HEK293 (cell line): ENCODE data around the gene NPPB.

Experiments
- GFI1B ChIP-seq: fragments of 450-650 bp; formaldehyde crosslinking; IDR thresholded peaks from 2 replicates; pipeline ENCODE4 v1.5.1; 2016; ENCODE audit warnings: missing biosample characterization, missing genetic modification characterization
- GLIS2 ChIP-seq: fragments of 450-650 bp; formaldehyde crosslinking; IDR thresholded peaks from 2 replicates; pipeline ENCODE4 v1.5.1; 2016; ENCODE audit warnings: missing biosample characterization, missing genetic modification characterization
- KLF8 ChIP-seq: fragments of 450-650 bp; formaldehyde crosslinking; IDR thresholded peaks from 2 replicates; pipeline ENCODE4 v1.5.1; 2016; ENCODE audit warnings: missing biosample characterization, missing genetic modification characterization
- SALL2 ChIP-seq: fragments of 450-650 bp; formaldehyde crosslinking; IDR thresholded peaks from 2 replicates; pipeline ENCODE4 v1.5.0; 2017; ENCODE audit warnings: missing biosample characterization, mild to moderate bottlenecking, missing genetic modification characterization, borderline replicate concordance
- SP2 ChIP-seq: fragments of 450-650 bp; formaldehyde crosslinking; IDR thresholded peaks from 2 replicates; pipeline ENCODE4 v1.5.1; 2016; ENCODE audit warnings: missing biosample characterization, missing genetic modification characterization
- YY2 ChIP-seq: fragments of 450-650 bp; formaldehyde crosslinking; IDR thresholded peaks from 2 replicates; pipeline ENCODE4 v1.5.1; 2016; ENCODE audit warnings: missing biosample characterization, missing genetic modification characterization
- ZBTB21 ChIP-seq: fragments of 450-650 bp; formaldehyde crosslinking; IDR thresholded peaks from 2 replicates; pipeline ENCODE4 v1.5.1; 2017; ENCODE audit warnings: missing biosample characterization, missing genetic modification characterization
- ZBTB8A ChIP-seq: fragments of 450-650 bp; formaldehyde crosslinking; IDR thresholded peaks from 2 replicates; pipeline ENCODE4 v1.5.1; 2016; ENCODE audit warnings: missing biosample characterization, missing genetic modification characterization
- ZFP41 ChIP-seq: fragments of 450-650 bp; formaldehyde crosslinking; IDR thresholded peaks from 2 replicates; pipeline ENCODE4 v1.5.1; 2016; ENCODE audit warnings: missing biosample characterization, missing genetic modification characterization, borderline replicate concordance
- ZNF114 ChIP-seq: fragments of 450-650 bp; formaldehyde crosslinking; IDR thresholded peaks from 2 replicates; pipeline ENCODE4 v1.5.0; 2017; ENCODE audit warnings: missing biosample characterization, missing genetic modification characterization
- ZNF350 ChIP-seq: fragments of 450-650 bp; formaldehyde crosslinking; IDR thresholded peaks from 2 replicates; pipeline ENCODE4 v1.5.0; 2017; ENCODE audit warnings: missing biosample characterization, mild to moderate bottlenecking, missing genetic modification characterization
- ZNF394 ChIP-seq: fragments of 450-650 bp; formaldehyde crosslinking; IDR thresholded peaks from 2 replicates; pipeline ENCODE4 v1.5.1; 2016; ENCODE audit warnings: missing biosample characterization, missing genetic modification characterization, mild to moderate bottlenecking, moderate library complexity, borderline replicate concordance
- ZNF501 ChIP-seq: fragments of 450-650 bp; formaldehyde crosslinking; IDR thresholded peaks from 2 replicates; pipeline ENCODE4 v1.5.1; 2016; ENCODE audit warnings: missing biosample characterization, missing genetic modification characterization
- ZNF529 ChIP-seq: fragments of 450-650 bp; formaldehyde crosslinking; IDR thresholded peaks from 2 replicates; pipeline ENCODE4 v1.5.1; 2017; ENCODE audit warnings: missing genetic modification characterization, missing biosample characterization; ENCODE audit not compliant: insufficient replicate concordance
- ZNF555 ChIP-seq: fragments of 450-650 bp; formaldehyde crosslinking; conservative IDR thresholded peaks from 2 replicates; pipeline ENCODE4 v1.5.1; 2017; ENCODE audit warnings: missing biosample characterization, mild to moderate bottlenecking, missing genetic modification characterization, inconsistent platforms
- ZNF558 ChIP-seq: fragments of 450-650 bp; formaldehyde crosslinking; IDR thresholded peaks from 2 replicates; pipeline ENCODE4 v1.5.1; 2016; ENCODE audit warnings: missing biosample characterization, missing genetic modification characterization
- ZNF561 ChIP-seq: fragments of 450-650 bp; IDR thresholded peaks from 2 replicates; pipeline ENCODE4 v1.5.1; 2018; ENCODE audit warnings: missing biosample characterization, missing genetic modification characterization, borderline replicate concordance
- ZNF600 ChIP-seq: fragments of 450-650 bp; formaldehyde crosslinking; IDR thresholded peaks from 2 replicates; pipeline ENCODE4 v1.5.1; 2016; ENCODE audit warnings: missing biosample characterization, missing genetic modification characterization
- ZSCAN16 ChIP-seq: fragments of 450-650 bp; formaldehyde crosslinking; IDR thresholded peaks from 2 replicates; pipeline ENCODE4 v1.5.1; 2016; ENCODE audit warnings: missing biosample characterization, missing genetic modification characterization
- TF ChIP-seq, protein P1 (sequence below): fragments of 450-650 bp; formaldehyde crosslinking; conservative IDR thresholded peaks from 2 replicates; pipeline ENCODE4 v1.5.1; 2016; ENCODE audit warnings: low read depth, missing biosample characterization, missing genetic modification characterization
- TF ChIP-seq, protein P2 (sequence below): fragments of 450-650 bp; formaldehyde crosslinking; IDR thresholded peaks from 2 replicates; pipeline ENCODE4 v1.5.1; 2016; ENCODE audit warnings: missing biosample characterization, missing genetic modification characterization
- TF ChIP-seq, protein P3 (sequence below): fragments of 450-650 bp; formaldehyde crosslinking; IDR thresholded peaks from 2 replicates; pipeline ENCODE4; 2016; ENCODE audit warnings: missing biosample characterization, missing genetic modification characterization
- TF ChIP-seq, protein P4 (sequence below): fragments of 450-650 bp; IDR thresholded peaks from 2 replicates; pipeline ENCODE4 v1.5.1; 2018; ENCODE audit warnings: missing biosample characterization, mild to moderate bottlenecking, missing genetic modification characterization
- TF ChIP-seq, protein P5 (sequence below): fragments of 450-650 bp; formaldehyde crosslinking; IDR thresholded peaks from 2 replicates; pipeline ENCODE4 v1.5.1; 2016; ENCODE audit warnings: missing biosample characterization, missing genetic modification characterization
- TF ChIP-seq, protein P6 (sequence below): fragments of 450-650 bp; formaldehyde crosslinking; IDR thresholded peaks from 2 replicates; pipeline ENCODE4 v1.5.1; 2016; ENCODE audit warnings: missing biosample characterization, missing genetic modification characterization

Gene NPPB

DNA sequence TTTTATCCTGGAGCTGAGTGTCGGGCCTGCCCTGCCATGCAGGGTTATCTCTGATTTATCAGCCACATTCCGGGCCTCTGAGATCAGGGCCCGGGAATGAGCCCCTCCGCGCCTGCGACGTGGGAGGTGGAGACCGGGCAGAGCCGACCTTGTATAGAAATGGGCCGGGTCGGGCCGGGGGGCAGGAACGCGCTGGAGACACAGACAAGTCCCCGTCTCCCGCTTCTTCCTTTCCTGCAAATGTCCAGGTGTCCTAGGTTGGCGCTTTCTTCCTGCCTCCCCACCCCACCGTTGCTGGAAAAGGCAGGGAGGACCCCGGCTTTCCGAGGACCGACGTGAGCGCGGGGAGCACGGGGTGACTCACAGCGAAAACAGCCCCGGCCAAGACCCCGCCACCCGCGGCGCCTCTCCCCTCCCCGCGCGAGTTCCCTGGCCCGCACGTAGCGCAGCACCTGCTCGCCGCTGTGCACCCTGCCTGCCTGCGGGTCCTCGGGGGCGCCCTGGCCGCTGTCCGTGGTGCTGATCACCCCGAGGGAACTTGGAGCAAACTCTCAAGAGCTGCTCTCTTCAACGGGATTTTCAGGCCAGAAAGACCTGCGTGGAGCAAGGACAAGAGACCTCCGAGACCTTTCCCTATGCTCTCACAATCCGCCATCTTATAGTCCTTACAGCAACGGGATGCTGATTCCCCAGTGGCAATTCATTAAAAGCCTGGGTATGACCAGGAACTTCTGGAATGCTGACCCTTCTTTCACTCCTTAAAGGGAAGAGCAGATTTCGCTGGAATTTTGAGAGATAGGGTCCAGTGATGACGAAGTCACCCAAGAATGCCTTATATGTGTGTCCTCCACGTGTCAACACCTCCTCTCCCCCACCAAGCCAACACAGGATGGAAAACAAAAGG lies 475 bp upstream of the NPPB start (continued):
- no peak for TF ChIP-seq ZBTB8A (tag by site-specific recombination)
- no peak for TF ChIP-seq ZNF561 (tag by site-specific recombination)
- TF ChIP-seq GLIS2, result peak; percentile 85
- TF ChIP-seq, protein P1, sequence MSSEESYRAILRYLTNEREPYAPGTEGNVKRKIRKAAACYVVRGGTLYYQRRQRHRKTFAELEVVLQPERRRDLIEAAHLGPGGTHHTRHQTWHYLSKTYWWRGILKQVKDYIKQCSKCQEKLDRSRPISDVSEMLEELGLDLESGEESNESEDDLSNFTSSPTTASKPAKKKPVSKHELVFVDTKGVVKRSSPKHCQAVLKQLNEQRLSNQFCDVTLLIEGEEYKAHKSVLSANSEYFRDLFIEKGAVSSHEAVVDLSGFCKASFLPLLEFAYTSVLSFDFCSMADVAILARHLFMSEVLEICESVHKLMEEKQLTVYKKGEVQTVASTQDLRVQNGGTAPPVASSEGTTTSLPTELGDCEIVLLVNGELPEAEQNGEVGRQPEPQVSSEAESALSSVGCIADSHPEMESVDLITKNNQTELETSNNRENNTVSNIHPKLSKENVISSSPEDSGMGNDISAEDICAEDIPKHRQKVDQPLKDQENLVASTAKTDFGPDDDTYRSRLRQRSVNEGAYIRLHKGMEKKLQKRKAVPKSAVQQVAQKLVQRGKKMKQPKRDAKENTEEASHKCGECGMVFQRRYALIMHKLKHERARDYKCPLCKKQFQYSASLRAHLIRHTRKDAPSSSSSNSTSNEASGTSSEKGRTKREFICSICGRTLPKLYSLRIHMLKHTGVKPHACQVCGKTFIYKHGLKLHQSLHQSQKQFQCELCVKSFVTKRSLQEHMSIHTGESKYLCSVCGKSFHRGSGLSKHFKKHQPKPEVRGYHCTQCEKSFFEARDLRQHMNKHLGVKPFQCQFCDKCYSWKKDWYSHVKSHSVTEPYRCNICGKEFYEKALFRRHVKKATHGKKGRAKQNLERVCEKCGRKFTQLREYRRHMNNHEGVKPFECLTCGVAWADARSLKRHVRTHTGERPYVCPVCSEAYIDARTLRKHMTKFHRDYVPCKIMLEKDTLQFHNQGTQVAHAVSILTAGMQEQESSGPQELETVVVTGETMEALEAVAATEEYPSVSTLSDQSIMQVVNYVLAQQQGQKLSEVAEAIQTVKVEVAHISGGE (tag by site-specific recombination), result no peak
- no peak for TF ChIP-seq SALL2 (tag by site-specific recombination)
- TF ChIP-seq ZNF350 (tag by site-specific recombination), result no peak
- peak; percentile 59 for TF ChIP-seq ZNF600 (tag by site-specific recombination)
- no peak for TF ChIP-seq ZNF555 (tag by site-specific recombination)
- TF ChIP-seq ZNF529, result no peak
- TF ChIP-seq, protein P2, sequence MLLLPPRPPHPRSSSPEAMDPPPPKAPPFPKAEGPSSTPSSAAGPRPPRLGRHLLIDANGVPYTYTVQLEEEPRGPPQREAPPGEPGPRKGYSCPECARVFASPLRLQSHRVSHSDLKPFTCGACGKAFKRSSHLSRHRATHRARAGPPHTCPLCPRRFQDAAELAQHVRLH, result no peak
- TF ChIP-seq, protein P3, sequence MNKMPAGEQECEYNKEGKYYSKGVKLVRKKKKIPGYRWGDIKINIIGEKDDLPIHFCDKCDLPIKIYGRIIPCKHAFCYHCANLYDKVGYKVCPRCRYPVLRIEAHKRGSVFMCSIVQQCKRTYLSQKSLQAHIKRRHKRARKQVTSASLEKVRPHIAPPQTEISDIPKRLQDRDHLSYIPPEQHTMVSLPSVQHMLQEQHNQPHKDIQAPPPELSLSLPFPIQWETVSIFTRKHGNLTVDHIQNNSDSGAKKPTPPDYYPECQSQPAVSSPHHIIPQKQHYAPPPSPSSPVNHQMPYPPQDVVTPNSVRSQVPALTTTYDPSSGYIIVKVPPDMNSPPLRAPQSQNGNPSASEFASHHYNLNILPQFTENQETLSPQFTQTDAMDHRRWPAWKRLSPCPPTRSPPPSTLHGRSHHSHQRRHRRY (tag by site-specific recombination), result no peak
- no peak for TF ChIP-seq ZSCAN16
- TF ChIP-seq ZBTB21 (tag by site-specific recombination), result no peak
- TF ChIP-seq, protein P4, sequence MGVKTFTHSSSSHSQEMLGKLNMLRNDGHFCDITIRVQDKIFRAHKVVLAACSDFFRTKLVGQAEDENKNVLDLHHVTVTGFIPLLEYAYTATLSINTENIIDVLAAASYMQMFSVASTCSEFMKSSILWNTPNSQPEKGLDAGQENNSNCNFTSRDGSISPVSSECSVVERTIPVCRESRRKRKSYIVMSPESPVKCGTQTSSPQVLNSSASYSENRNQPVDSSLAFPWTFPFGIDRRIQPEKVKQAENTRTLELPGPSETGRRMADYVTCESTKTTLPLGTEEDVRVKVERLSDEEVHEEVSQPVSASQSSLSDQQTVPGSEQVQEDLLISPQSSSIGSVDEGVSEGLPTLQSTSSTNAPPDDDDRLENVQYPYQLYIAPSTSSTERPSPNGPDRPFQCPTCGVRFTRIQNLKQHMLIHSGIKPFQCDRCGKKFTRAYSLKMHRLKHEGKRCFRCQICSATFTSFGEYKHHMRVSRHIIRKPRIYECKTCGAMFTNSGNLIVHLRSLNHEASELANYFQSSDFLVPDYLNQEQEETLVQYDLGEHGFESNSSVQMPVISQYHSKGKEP, result no peak
- TF ChIP-seq ZFP41 (tag by site-specific recombination), result no peak
- TF ChIP-seq ZNF394 (tag by site-specific recombination), result no peak
- TF ChIP-seq ZNF501 (tag by site-specific recombination), result no peak
- TF ChIP-seq GFI1B (tag by site-specific recombination), result no peak
- TF ChIP-seq YY2 (tag by site-specific recombination), result no peak
- no peak for TF ChIP-seq KLF8
- TF ChIP-seq ZNF114 (tag by site-specific recombination), result no peak
- TF ChIP-seq, protein P5, sequence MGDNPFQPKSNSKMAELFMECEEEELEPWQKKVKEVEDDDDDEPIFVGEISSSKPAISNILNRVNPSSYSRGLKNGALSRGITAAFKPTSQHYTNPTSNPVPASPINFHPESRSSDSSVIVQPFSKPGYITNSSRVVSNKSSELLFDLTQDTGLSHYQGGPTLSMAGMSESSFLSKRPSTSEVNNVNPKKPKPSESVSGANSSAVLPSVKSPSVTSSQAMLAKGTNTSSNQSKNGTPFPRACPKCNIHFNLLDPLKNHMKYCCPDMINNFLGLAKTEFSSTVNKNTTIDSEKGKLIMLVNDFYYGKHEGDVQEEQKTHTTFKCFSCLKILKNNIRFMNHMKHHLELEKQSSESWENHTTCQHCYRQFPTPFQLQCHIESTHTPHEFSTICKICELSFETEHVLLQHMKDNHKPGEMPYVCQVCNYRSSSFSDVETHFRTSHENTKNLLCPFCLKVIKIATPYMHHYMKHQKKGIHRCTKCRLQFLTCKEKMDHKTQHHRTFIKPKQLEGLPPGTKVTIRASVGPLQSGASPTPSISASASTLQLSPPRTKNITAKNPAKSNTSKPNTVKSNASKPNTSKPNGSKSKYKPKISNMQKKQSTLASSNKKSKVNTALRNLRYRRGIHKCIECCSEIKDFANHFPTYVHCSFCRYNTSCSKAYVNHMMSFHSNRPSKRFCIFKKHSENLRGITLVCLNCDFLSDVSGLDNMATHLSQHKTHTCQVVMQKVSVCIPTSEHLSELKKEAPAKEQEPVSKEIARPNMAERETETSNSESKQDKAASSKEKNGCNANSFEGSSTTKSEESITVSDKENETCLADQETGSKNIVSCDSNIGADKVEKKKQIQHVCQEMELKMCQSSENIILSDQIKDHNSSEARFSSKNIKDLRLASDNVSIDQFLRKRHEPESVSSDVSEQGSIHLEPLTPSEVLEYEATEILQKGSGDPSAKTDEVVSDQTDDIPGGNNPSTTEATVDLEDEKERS (tag by site-specific recombination), result peak; percentile 6; the same call in 1 of the 2 replicates
- TF ChIP-seq SP2 (tag by site-specific recombination), result no peak
- no peak for TF ChIP-seq ZNF558
- TF ChIP-seq, protein P6, sequence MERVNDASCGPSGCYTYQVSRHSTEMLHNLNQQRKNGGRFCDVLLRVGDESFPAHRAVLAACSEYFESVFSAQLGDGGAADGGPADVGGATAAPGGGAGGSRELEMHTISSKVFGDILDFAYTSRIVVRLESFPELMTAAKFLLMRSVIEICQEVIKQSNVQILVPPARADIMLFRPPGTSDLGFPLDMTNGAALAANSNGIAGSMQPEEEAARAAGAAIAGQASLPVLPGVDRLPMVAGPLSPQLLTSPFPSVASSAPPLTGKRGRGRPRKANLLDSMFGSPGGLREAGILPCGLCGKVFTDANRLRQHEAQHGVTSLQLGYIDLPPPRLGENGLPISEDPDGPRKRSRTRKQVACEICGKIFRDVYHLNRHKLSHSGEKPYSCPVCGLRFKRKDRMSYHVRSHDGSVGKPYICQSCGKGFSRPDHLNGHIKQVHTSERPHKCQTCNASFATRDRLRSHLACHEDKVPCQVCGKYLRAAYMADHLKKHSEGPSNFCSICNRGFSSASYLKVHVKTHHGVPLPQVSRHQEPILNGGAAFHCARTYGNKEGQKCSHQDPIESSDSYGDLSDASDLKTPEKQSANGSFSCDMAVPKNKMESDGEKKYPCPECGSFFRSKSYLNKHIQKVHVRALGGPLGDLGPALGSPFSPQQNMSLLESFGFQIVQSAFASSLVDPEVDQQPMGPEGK, result peak; percentile 85
